ENCODE measurements around the gene MIR17HG.

Gene MIR17HG

DNA sequence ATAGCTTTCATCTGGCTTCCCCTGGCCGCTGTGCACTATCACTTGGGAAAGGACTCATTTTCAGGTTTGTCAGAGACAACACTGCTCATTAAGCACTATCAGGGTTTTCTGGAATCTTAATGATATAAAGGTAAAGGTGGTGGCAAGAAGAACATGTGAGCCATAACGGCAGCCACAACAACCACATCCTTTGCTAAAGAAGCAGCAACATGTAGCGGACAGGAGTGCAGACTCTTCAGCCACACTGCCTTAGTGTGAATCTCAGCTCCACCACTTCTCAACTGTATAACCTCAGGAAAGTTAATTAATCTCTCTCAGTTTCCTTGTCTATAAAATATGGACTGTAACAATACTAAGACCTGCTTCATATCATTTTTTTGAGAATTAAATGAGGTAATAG is 24.1 kb upstream of the MIR17HG start:
- H3K79me2 ChIP-seq (ENCODE audit: insufficient read depth, low read length) = no peaks in the 10 kb centered on the region
- no peak for TF ChIP-seq EZH2phosphoT487 (conservative IDR thresholded peaks at IDR 0.05; ENCODE audit: low read length)
- TF ChIP-seq, protein P1, sequence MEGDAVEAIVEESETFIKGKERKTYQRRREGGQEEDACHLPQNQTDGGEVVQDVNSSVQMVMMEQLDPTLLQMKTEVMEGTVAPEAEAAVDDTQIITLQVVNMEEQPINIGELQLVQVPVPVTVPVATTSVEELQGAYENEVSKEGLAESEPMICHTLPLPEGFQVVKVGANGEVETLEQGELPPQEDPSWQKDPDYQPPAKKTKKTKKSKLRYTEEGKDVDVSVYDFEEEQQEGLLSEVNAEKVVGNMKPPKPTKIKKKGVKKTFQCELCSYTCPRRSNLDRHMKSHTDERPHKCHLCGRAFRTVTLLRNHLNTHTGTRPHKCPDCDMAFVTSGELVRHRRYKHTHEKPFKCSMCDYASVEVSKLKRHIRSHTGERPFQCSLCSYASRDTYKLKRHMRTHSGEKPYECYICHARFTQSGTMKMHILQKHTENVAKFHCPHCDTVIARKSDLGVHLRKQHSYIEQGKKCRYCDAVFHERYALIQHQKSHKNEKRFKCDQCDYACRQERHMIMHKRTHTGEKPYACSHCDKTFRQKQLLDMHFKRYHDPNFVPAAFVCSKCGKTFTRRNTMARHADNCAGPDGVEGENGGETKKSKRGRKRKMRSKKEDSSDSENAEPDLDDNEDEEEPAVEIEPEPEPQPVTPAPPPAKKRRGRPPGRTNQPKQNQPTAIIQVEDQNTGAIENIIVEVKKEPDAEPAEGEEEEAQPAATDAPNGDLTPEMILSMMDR (IDR thresholded peaks at IDR 0.05; ENCODE audit: insufficient read depth, low read length, poor library complexity, severe bottlenecking) = no peak
- no peaks in the 10 kb centered on the region for H4K20me1 ChIP-seq (ENCODE audit: low read depth, low read length)
- no peak overlapping the region for H3K4me2 ChIP-seq (ENCODE audit: low read depth, low read length, poor library complexity, severe bottlenecking)
- no peak overlapping the region for H3K4me3 ChIP-seq (ENCODE audit: insufficient read depth, low read length, poor library complexity, severe bottlenecking)
- no peak overlapping the region for H2AFZ ChIP-seq (ENCODE audit: low read depth, low read length, severe bottlenecking)
- H3K27ac ChIP-seq (ENCODE audit: low read depth, low read length) = no peak overlapping the region
- H3K9me2 ChIP-seq (replicated peaks; ENCODE audit: insufficient read depth, low read length) = no peaks in the 10 kb centered on the region
- no peaks in the 10 kb centered on the region for H3F3A ChIP-seq (ENCODE audit: insufficient read depth)
- H3K36me3 ChIP-seq (ENCODE audit: low read length) = no peaks in the 10 kb centered on the region
- H3K9me3 ChIP-seq (ENCODE audit: insufficient read depth, low read length) = no peaks in the 10 kb centered on the region
- H3K9ac ChIP-seq (ENCODE audit: low read length) = no peak overlapping the region
- H3K27me3 ChIP-seq (ENCODE audit: low read length) = no peaks in the 10 kb centered on the region

DNA sequence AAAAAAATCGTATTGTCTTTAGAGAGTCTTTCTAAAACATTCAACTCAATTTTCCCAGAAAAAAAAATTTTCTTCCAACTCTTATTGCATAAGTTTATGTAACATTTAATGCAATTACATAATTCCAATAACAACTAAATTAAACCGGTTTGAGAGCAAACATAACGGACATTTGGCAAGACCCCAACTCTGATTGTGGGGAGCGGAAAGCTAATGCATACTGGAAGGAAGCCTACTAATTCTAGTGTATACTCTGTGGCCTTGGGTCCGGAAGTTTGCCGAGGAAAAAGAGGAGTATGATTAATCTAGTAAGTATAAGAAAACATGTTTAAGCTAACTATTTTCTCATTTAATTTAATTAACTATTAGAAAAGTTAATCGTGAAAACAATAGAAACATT is 21.3 kb upstream of the MIR17HG start:
- H3K9ac ChIP-seq (ENCODE audit: low read length) = no peak overlapping the region
- H3K27me3 ChIP-seq (ENCODE audit: low read length) = no peaks in the 10 kb centered on the region
- no peak overlapping the region for H3K27ac ChIP-seq (ENCODE audit: low read depth, low read length)

DNA sequence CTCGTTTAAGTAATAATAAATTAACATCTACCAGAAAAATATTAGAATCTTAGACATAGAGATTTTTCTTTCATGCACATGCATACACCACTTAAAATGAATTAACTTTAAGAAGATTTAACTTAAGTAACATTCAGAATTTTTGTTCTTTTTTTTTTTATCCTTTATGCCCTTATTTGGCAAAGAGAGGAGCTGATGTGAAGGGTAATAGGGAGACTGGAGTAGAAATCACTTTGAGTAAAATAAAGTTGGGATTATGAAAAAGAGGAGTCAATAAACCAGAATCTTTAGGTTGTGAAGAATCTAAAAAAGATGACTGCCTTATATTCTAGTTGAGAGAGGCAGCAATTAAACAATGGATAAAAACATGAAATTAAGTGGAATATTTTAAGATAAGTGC is 18.8 kb upstream of the MIR17HG start:
- H3K27me3 ChIP-seq (ENCODE audit: low read length) = no peaks in the 10 kb centered on the region
- H3K4me2 ChIP-seq (ENCODE audit: low read depth, low read length, poor library complexity, severe bottlenecking) = no peak overlapping the region
- no peaks in the 10 kb centered on the region for H3K9me3 ChIP-seq (ENCODE audit: insufficient read depth, low read length)
- no peak overlapping the region for H2AFZ ChIP-seq (ENCODE audit: low read depth, low read length, severe bottlenecking)
- H3K79me2 ChIP-seq (ENCODE audit: insufficient read depth, low read length) = no peaks in the 10 kb centered on the region
- no peak overlapping the region for H3K9ac ChIP-seq (ENCODE audit: low read length)
- H3K9me2 ChIP-seq (replicated peaks; ENCODE audit: insufficient read depth, low read length) = no peaks in the 10 kb centered on the region
- no peaks in the 10 kb centered on the region for H3K36me3 ChIP-seq (ENCODE audit: low read length)
- no peak overlapping the region for H3K4me3 ChIP-seq (ENCODE audit: insufficient read depth, low read length, poor library complexity, severe bottlenecking)
- no peaks in the 10 kb centered on the region for H3F3A ChIP-seq (ENCODE audit: insufficient read depth)
- H3K27ac ChIP-seq (ENCODE audit: low read depth, low read length) = no peak overlapping the region
- H4K20me1 ChIP-seq (ENCODE audit: low read depth, low read length) = no peaks in the 10 kb centered on the region
- no peak for TF ChIP-seq EZH2phosphoT487 (conservative IDR thresholded peaks at IDR 0.05; ENCODE audit: low read length)
- TF ChIP-seq, protein P1 (IDR thresholded peaks at IDR 0.05; ENCODE audit: insufficient read depth, low read length, poor library complexity, severe bottlenecking) = no peak

More for the DNA sequence above, 21.3 kb upstream of the MIR17HG start:
- Histone ChIP-seq H3K9me2 (replicated peaks; ENCODE audit: insufficient read depth, low read length) (no peaks in the 10 kb centered on the region), H3K4me3 (ENCODE audit: insufficient read depth, low read length, poor library complexity, severe bottlenecking) (no peak overlapping the region), H2AFZ (ENCODE audit: low read depth, low read length, severe bottlenecking) (no peak overlapping the region), H4K20me1 (ENCODE audit: low read depth, low read length) (no peaks in the 10 kb centered on the region), H3K79me2 (ENCODE audit: insufficient read depth, low read length) (no peaks in the 10 kb centered on the region), H3K36me3 (ENCODE audit: low read length) (no peaks in the 10 kb centered on the region), H3F3A (ENCODE audit: insufficient read depth) (no peaks in the 10 kb centered on the region), H3K9me3 (ENCODE audit: insufficient read depth, low read length) (no peaks in the 10 kb centered on the region), H3K4me2 (ENCODE audit: low read depth, low read length, poor library complexity, severe bottlenecking) (no peak overlapping the region)
- TF ChIP-seq, protein P1 (IDR thresholded peaks at IDR 0.05; ENCODE audit: insufficient read depth, low read length, poor library complexity, severe bottlenecking) = no peak
- TF ChIP-seq EZH2phosphoT487 (conservative IDR thresholded peaks at IDR 0.05; ENCODE audit: low read length) = no peak

All from SU-DHL-6 (cell line).